ENCODE data around the gene ELAPOR1. TPM values are rescaled to one million over a fixed set of nuclear protein-coding genes. Genes with fewer than 3 reads are reported as not detected.

ELAPOR1 gene
- total RNA-seq (1 to 10 TPM; 6.0 to 7.0 TPM), polyA plus RNA-seq (1 to 10 TPM; 6.7 to 9.2 (median 7.8) TPM), total RNA-seq (15.0 to 32.9 (median 17.9) reads per million in 6 experiments)

GRCh38 chr1:109113590-109114341 lies at the start of gene ELAPOR1:
TSS of gene ELAPOR1 (plus strand) at chr1:109114115. CDS start at chr1:109114184, 69 bp downstream.
- DNase-seq (peak; percentile 59 to 96 (median 88)), ATAC-seq (peak; percentile 86 to 87)
- peak within 1 kb of the TSS; percentile 86 to 98 (median 89) for H3K4me3 Mint-ChIP-seq
- no peaks in the 10 kb centered on the region for H3K36me3 Mint-ChIP-seq
- H3K27ac Mint-ChIP-seq: peak within 1 kb of the TSS; percentile 79 to 100 (median 94)
- POLR2A ChIA-PET: interaction anchor here (0.6 to 4.6 kb wide), 10 partner anchors 11 to 100 kb away, joined by 3 to 73 read pairs (median 6); partner anchors contain the start of genes SARS1, TMEM167B and WDR47
- no peaks in the 10 kb centered on the region for H3K9me3 Mint-ChIP-seq
- H3K4me1 Mint-ChIP-seq: peaks cover 26 to 43% (median 36%) of the 10 kb centered on the region in 4 donors
- peaks cover 0 to 11% (median 0%) of the 10 kb centered on the region in 5 donors for H3K27me3 Mint-ChIP-seq

- Mint-ChIP-seq H3K27me3 (no peaks in the 10 kb centered on the region), H3K4me1 (peaks cover 0 to 7% (median 0%) of the 10 kb centered on the region in 4 donors), H3K36me3 (peaks cover 0 to 58% (median 18%) of the 10 kb centered on the region in 3 donors), H3K27ac (no peak overlapping the region), H3K9me3 (no peaks in the 10 kb centered on the region), H3K4me3 (no peak overlapping the region)
- DNase-seq (no peak), ATAC-seq (no peak)
- POLR2A ChIA-PET: interaction anchor here (1.2 kb wide), 1 partner anchor 13 kb away, joined by 3 read pairs; no protein-coding TSS in a partner anchor
These were observed 48.8 kb upstream of the ELAPOR1 start for GRCh38 chr1:109065137-109065536.

GRCh38 chr1:109067883-109068282 lies 46.0 kb upstream of the ELAPOR1 start:
- H3K4me3 Mint-ChIP-seq: no peak overlapping the region
- H3K4me1 Mint-ChIP-seq: peaks cover 0 to 14% (median 2%) of the 10 kb centered on the region in 4 donors
- H3K27ac Mint-ChIP-seq: peak overlapping the region in 1 of 10 donors; percentile 24
- H3K9me3 Mint-ChIP-seq: no peaks in the 10 kb centered on the region
- no peak for DNase-seq
- no peak for ATAC-seq
- POLR2A ChIA-PET: interaction anchor here (0.6 to 1.1 kb wide), 3 partner anchors 23 to 32 kb away, joined by 3 read pairs; partner anchors contain the start of genes TMEM167B and WDR47
- peaks cover 0 to 63% (median 13%) of the 10 kb centered on the region in 3 donors for H3K36me3 Mint-ChIP-seq
- no peaks in the 10 kb centered on the region for H3K27me3 Mint-ChIP-seq

GRCh38 chr1:109069294-109069693 lies 44.6 kb upstream of the ELAPOR1 start:
- peaks cover 0 to 62% (median 15%) of the 10 kb centered on the region in 3 donors for H3K36me3 Mint-ChIP-seq
- DNase-seq (no peak), ATAC-seq (no peak)
- H3K9me3 Mint-ChIP-seq: no peaks in the 10 kb centered on the region
- peaks cover under 1 to 16% (median 6%) of the 10 kb centered on the region in 4 donors for H3K4me1 Mint-ChIP-seq
- no peak overlapping the region for H3K27ac Mint-ChIP-seq
- H3K27me3 Mint-ChIP-seq: no peaks in the 10 kb centered on the region
- POLR2A ChIA-PET: interaction anchor here (0.6 kb wide), 1 partner anchor 252 kb away, joined by 3 read pairs; no protein-coding TSS in a partner anchor
- no peak overlapping the region for H3K4me3 Mint-ChIP-seq

GRCh38 chr1:109075531-109076490 lies 38.1 kb upstream of the ELAPOR1 start, which contains the start of gene TAF13:
TSS of gene TAF13 (minus strand) at chr1:109076003. CDS start at chr1:109075947, 56 bp downstream.
- DNase-seq (peak; percentile 74 to 93 (median 85)), ATAC-seq (peak; percentile 96 to 98)
- Mint-ChIP-seq H3K27ac (peak within 1 kb of the TSS; percentile 98 to 100 (median 99)), H3K27me3 (no peaks in the 10 kb centered on the region), H3K9me3 (no peaks in the 10 kb centered on the region), H3K4me3 (peak within 1 kb of the TSS; percentile 96 to 100 (median 98)), H3K36me3 (peaks cover 0 to 20% (median 2%) of the 10 kb centered on the region in 3 donors), H3K4me1 (peaks cover 8 to 29% (median 20%) of the 10 kb centered on the region in 4 donors)
- POLR2A ChIA-PET: interaction anchor here (0.7 to 3.9 kb wide), 13 partner anchors 14 to 1127 kb away, joined by 3 to 103 read pairs (median 4); partner anchors contain the start of genes CLCC1, SARS1, TMEM167B and WDR47

GRCh38 chr1:109078317-109078716 lies 35.6 kb upstream of the ELAPOR1 start:
- H3K27me3 Mint-ChIP-seq: no peaks in the 10 kb centered on the region
- DNase-seq (no peak), ATAC-seq (no peak)
- peaks cover 0 to 10% (median 0%) of the 10 kb centered on the region in 3 donors for H3K36me3 Mint-ChIP-seq
- H3K4me3 Mint-ChIP-seq: no peak overlapping the region
- POLR2A ChIA-PET: interaction anchor here (0.8 to 3.9 kb wide), 3 partner anchors 11 to 22 kb away, joined by 3 to 103 read pairs (median 46); partner anchors contain the start of gene TMEM167B
- H3K27ac Mint-ChIP-seq: peak overlapping the region in 1 of 10 donors; percentile 55
- H3K4me1 Mint-ChIP-seq: peaks cover 8 to 21% (median 18%) of the 10 kb centered on the region in 4 donors
- H3K9me3 Mint-ChIP-seq: no peaks in the 10 kb centered on the region

GRCh38 chr1:109079240-109079622 lies 34.7 kb upstream of the ELAPOR1 start:
- POLR2A ChIA-PET: interaction anchor here (3.9 kb wide), 1 partner anchor 21 kb away, joined by 103 read pairs; no protein-coding TSS in a partner anchor
- Mint-ChIP-seq H3K9me3 (no peaks in the 10 kb centered on the region), H3K36me3 (peaks cover 0 to 4% (median 0%) of the 10 kb centered on the region in 3 donors), H3K4me1 (peaks cover 7 to 19% (median 16%) of the 10 kb centered on the region in 4 donors), H3K27ac (no peak overlapping the region), H3K4me3 (no peak overlapping the region), H3K27me3 (no peaks in the 10 kb centered on the region)
- DNase-seq (no peak), ATAC-seq (no peak)

GRCh38 chr1:109080441-109081082 lies 33.4 kb upstream of the ELAPOR1 start:
- no peak overlapping the region for H3K4me3 Mint-ChIP-seq
- H3K27ac Mint-ChIP-seq: peak overlapping the region in 1 of 10 donors; percentile 74
- ATAC-seq (no peak), DNase-seq (no peak)
- POLR2A ChIA-PET: interaction anchor here (0.9 kb wide), 1 partner anchor 12 kb away, joined by 3 read pairs; no protein-coding TSS in a partner anchor
- H3K4me1 Mint-ChIP-seq: peaks cover 4 to 7% (median 6%) of the 10 kb centered on the region in 4 donors
- no peaks in the 10 kb centered on the region for H3K9me3 Mint-ChIP-seq
- no peaks in the 10 kb centered on the region for H3K27me3 Mint-ChIP-seq
- H3K36me3 Mint-ChIP-seq: no peaks in the 10 kb centered on the region

GRCh38 chr1:109083501-109083900 lies 30.4 kb upstream of the ELAPOR1 start:
- no peaks in the 10 kb centered on the region for H3K36me3 Mint-ChIP-seq
- no peak overlapping the region for H3K4me3 Mint-ChIP-seq
- H3K27ac Mint-ChIP-seq: no peak overlapping the region
- H3K9me3 Mint-ChIP-seq: no peaks in the 10 kb centered on the region
- H3K4me1 Mint-ChIP-seq: no peaks in the 10 kb centered on the region
- ATAC-seq (no peak), DNase-seq (no peak)
- POLR2A ChIA-PET: interaction anchor here (0.6 kb wide), 1 partner anchor 17 kb away, joined by 7 read pairs; no protein-coding TSS in a partner anchor
- no peaks in the 10 kb centered on the region for H3K27me3 Mint-ChIP-seq

GRCh38 chr1:109083923-109084322 lies 30.0 kb upstream of the ELAPOR1 start:
- no peak overlapping the region for H3K27ac Mint-ChIP-seq

More at GRCh38 chr1:109083923-109084322, 30.0 kb upstream of the ELAPOR1 start:
- POLR2A ChIA-PET: no interaction called here
- H3K9me3 Mint-ChIP-seq: peaks cover 0 to 1% (median 0%) of the 10 kb centered on the region in 9 donors
- DNase-seq (no peak), ATAC-seq (no peak)
- H3K36me3 Mint-ChIP-seq: peaks cover 0 to under 1% (median 0%) of the 10 kb centered on the region in 3 donors
- H3K27me3 Mint-ChIP-seq: no peaks in the 10 kb centered on the region
- no peak overlapping the region for H3K4me3 Mint-ChIP-seq
- no peaks in the 10 kb centered on the region for H3K4me1 Mint-ChIP-seq
